Measurements from ENCODE around the gene TCAP. TPM values are rescaled to one million over a fixed set of nuclear protein-coding genes. Genes with fewer than 3 reads are reported as not detected.
"Not testable (repeated sequence)": the region's sequence is repeated elsewhere in the genome, so short reads cannot be mapped to it uniquely, and the experiment has no call there.

The TCAP gene
- polyA plus RNA-seq, 1 donor: 2.2 TPM

- Histone ChIP-seq H3K9me3 (ENCODE audit: control insufficient read depth, low read depth, low read length) (no peaks in the 10 kb centered on the region), H3K4me1 (ENCODE audit: control insufficient read depth, insufficient read depth, low read length) (peaks cover 42% of the 10 kb centered on the region), H3K4me3 (ENCODE audit: low read length) (no peak overlapping the region), H3K27ac (ENCODE audit: low read length) (no peak overlapping the region), H3K27me3 (ENCODE audit: control insufficient read depth, insufficient read depth, low read length) (no peaks in the 10 kb centered on the region), H3K36me3 (ENCODE audit: control insufficient read depth, insufficient read depth, low read length) (peaks cover 77% of the 10 kb centered on the region)
- no peak for DNase-seq
- no CpG with 5 or more reads among the region's 7 CpGs for WGBS (ENCODE audit: insufficient coverage, low lambda C conversion rate)
Observed at GRCh38 chr17:39706921-39707337, 41.8 kb downstream of the TCAP start.

- no peak for DNase-seq
- H3K27me3 ChIP-seq (ENCODE audit: control insufficient read depth, insufficient read depth, low read length): no peaks in the 10 kb centered on the region
- H3K27ac ChIP-seq (ENCODE audit: low read length): no peak overlapping the region
- H3K4me3 ChIP-seq (ENCODE audit: low read length): no peak overlapping the region
- H3K4me1 ChIP-seq (ENCODE audit: control insufficient read depth, insufficient read depth, low read length): peaks cover 19% of the 10 kb centered on the region
- peaks cover 88% of the 10 kb centered on the region for H3K36me3 ChIP-seq (ENCODE audit: control insufficient read depth, insufficient read depth, low read length)
- no CpG with 5 or more reads among the region's 14 CpGs for WGBS (ENCODE audit: insufficient coverage, low lambda C conversion rate)
- no peaks in the 10 kb centered on the region for H3K9me3 ChIP-seq (ENCODE audit: control insufficient read depth, low read depth, low read length)
Observed at GRCh38 chr17:39709319-39709997, 44.3 kb downstream of the TCAP start.

GRCh38 chr17:39709998-39710964 is 45.1 kb downstream of the TCAP start:
- no peak for DNase-seq
- H3K9me3 ChIP-seq (ENCODE audit: control insufficient read depth, low read depth, low read length): no peaks in the 10 kb centered on the region
- no peak overlapping the region for H3K27ac ChIP-seq (ENCODE audit: low read length)
- H3K36me3 ChIP-seq (ENCODE audit: control insufficient read depth, insufficient read depth, low read length): peaks cover 91% of the 10 kb centered on the region
- WGBS (ENCODE audit: insufficient coverage, low lambda C conversion rate): no CpG with 5 or more reads among the region's 20 CpGs
- H3K4me3 ChIP-seq (ENCODE audit: low read length): no peak overlapping the region
- H3K27me3 ChIP-seq (ENCODE audit: control insufficient read depth, insufficient read depth, low read length): no peaks in the 10 kb centered on the region
- H3K4me1 ChIP-seq (ENCODE audit: control insufficient read depth, insufficient read depth, low read length): peaks cover 11% of the 10 kb centered on the region

GRCh38 chr17:39711071-39711470 is 45.9 kb downstream of the TCAP start:
- peaks cover 92% of the 10 kb centered on the region for H3K36me3 ChIP-seq (ENCODE audit: control insufficient read depth, insufficient read depth, low read length)
- H3K27ac ChIP-seq (ENCODE audit: low read length); DNase-seq; H3K9me3 ChIP-seq (ENCODE audit: control insufficient read depth, low read depth, low read length); H3K4me1 ChIP-seq (ENCODE audit: control insufficient read depth, insufficient read depth, low read length); H3K27me3 ChIP-seq (ENCODE audit: control insufficient read depth, insufficient read depth, low read length); H3K4me3 ChIP-seq (ENCODE audit: low read length): not testable (repeated sequence)
- no CpG with 5 or more reads among the region's 11 CpGs for WGBS (ENCODE audit: insufficient coverage, low lambda C conversion rate)

GRCh38 chr17:39711851-39712250 is 46.7 kb downstream of the TCAP start:
- Histone ChIP-seq H3K9me3 (ENCODE audit: control insufficient read depth, low read depth, low read length) (no peaks in the 10 kb centered on the region), H3K27me3 (ENCODE audit: control insufficient read depth, insufficient read depth, low read length) (no peaks in the 10 kb centered on the region), H3K36me3 (ENCODE audit: control insufficient read depth, insufficient read depth, low read length) (peaks cover 92% of the 10 kb centered on the region), H3K27ac (ENCODE audit: low read length) (no peak overlapping the region), H3K4me3 (ENCODE audit: low read length) (no peak overlapping the region), H3K4me1 (ENCODE audit: control insufficient read depth, insufficient read depth, low read length) (no peaks in the 10 kb centered on the region)
- no peak for DNase-seq
- WGBS (ENCODE audit: insufficient coverage, low lambda C conversion rate): no CpG with 5 or more reads among the region's 10 CpGs

GRCh38 chr17:39714234-39714633 is 49.1 kb downstream of the TCAP start:
- H3K4me1 ChIP-seq (ENCODE audit: control insufficient read depth, insufficient read depth, low read length): no peaks in the 10 kb centered on the region
- H3K27me3 ChIP-seq (ENCODE audit: control insufficient read depth, insufficient read depth, low read length): no peaks in the 10 kb centered on the region
- no peaks in the 10 kb centered on the region for H3K9me3 ChIP-seq (ENCODE audit: control insufficient read depth, low read depth, low read length)
- H3K27ac ChIP-seq (ENCODE audit: low read length): no peak overlapping the region
- peaks cover 89% of the 10 kb centered on the region for H3K36me3 ChIP-seq (ENCODE audit: control insufficient read depth, insufficient read depth, low read length)
- no peak for DNase-seq
- H3K4me3 ChIP-seq (ENCODE audit: low read length): no peak overlapping the region
- 100% methylated on average over 1 of the region's 4 CpGs for WGBS (ENCODE audit: insufficient coverage, low lambda C conversion rate)

- DNase-seq: no peak
- no peak overlapping the region for H3K4me3 ChIP-seq (ENCODE audit: low read length)
- peaks cover 88% of the 10 kb centered on the region for H3K36me3 ChIP-seq (ENCODE audit: control insufficient read depth, insufficient read depth, low read length)
- H3K27ac ChIP-seq (ENCODE audit: low read length): no peak overlapping the region
- no peaks in the 10 kb centered on the region for H3K27me3 ChIP-seq (ENCODE audit: control insufficient read depth, insufficient read depth, low read length)
- H3K4me1 ChIP-seq (ENCODE audit: control insufficient read depth, insufficient read depth, low read length): no peaks in the 10 kb centered on the region
- no peaks in the 10 kb centered on the region for H3K9me3 ChIP-seq (ENCODE audit: control insufficient read depth, low read depth, low read length)
- no CpG with 5 or more reads among the region's 18 CpGs for WGBS (ENCODE audit: insufficient coverage, low lambda C conversion rate)
Observed at GRCh38 chr17:39715375-39716072, 50.4 kb downstream of the TCAP start.

Other genes starting within 250 kb of the TCAP start
- gene MED1, start 214.1 kb upstream of the TCAP start, polyA plus RNA-seq: 27.8 TPM
- 45.9 TPM for gene CDK12, start 203.9 kb upstream of the TCAP start, polyA plus RNA-seq
- 0.01 TPM for gene NEUROD2, start 57.4 kb upstream of the TCAP start, polyA plus RNA-seq
- 20.4 TPM for gene PPP1R1B, start 38.4 kb upstream of the TCAP start, polyA plus RNA-seq
- 57.9 TPM for gene STARD3, start 28.2 kb upstream of the TCAP start, polyA plus RNA-seq
- gene PNMT, start 3.1 kb downstream of the TCAP start, polyA plus RNA-seq: 2.1 TPM
- gene PGAP3, start 22.7 kb downstream of the TCAP start, polyA plus RNA-seq: 31.8 TPM
- 175 TPM for gene ERBB2, start 34.7 kb downstream of the TCAP start, polyA plus RNA-seq
- 43.8 TPM for gene MIEN1, start 65.2 kb downstream of the TCAP start, polyA plus RNA-seq
- 35.9 TPM for gene GRB7, start 72.6 kb downstream of the TCAP start, polyA plus RNA-seq
- gene IKZF3, start 199.0 kb downstream of the TCAP start, polyA plus RNA-seq: 2.4 TPM
- gene ZPBP2, start 202.9 kb downstream of the TCAP start, polyA plus RNA-seq: 0.03 TPM

All from large intestine (tissue), 3 donors.